NCI-H510A treated with DMSO at 0.1 percent for 48 hours (cell line): Measurements from ENCODE around the gene RCVRN.

Experiments
- DNase-seq: peaks from one replicate; lab custom pipeline; 2025; lab: John Stamatoyannopoulos, UW

Gene RCVRN

GRCh38 chr17:9898812-9899211 is 6.3 kb downstream of the RCVRN start:
- no peak for DNase-seq

GRCh38 chr17:9897372-9897968 is 7.6 kb downstream of the RCVRN start:
- no peak for DNase-seq

- no peak for DNase-seq
Measured at GRCh38 chr17:9895923-9896322, 9.1 kb downstream of the RCVRN start.

DNA sequence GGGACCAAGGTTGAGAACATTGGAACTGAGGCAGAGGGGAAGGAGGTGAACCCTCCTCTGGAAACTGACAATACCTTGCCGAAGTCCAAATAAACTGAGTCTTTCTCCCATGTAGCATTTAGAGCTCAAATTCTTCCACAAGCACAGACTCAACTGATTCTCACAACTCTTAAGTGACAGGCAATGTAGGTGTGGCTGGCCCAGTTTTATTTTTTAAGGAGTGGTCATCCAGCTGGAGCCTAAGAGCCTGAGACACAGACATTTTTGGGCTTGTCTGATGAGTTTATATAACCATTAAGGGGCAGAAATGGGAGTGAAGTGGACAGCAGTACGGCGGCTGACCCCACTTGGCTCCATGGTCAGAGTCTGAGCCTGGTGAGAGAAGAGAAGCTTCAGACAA is 10.8 kb downstream of the RCVRN start:
- DNase-seq, result no peak

DNA sequence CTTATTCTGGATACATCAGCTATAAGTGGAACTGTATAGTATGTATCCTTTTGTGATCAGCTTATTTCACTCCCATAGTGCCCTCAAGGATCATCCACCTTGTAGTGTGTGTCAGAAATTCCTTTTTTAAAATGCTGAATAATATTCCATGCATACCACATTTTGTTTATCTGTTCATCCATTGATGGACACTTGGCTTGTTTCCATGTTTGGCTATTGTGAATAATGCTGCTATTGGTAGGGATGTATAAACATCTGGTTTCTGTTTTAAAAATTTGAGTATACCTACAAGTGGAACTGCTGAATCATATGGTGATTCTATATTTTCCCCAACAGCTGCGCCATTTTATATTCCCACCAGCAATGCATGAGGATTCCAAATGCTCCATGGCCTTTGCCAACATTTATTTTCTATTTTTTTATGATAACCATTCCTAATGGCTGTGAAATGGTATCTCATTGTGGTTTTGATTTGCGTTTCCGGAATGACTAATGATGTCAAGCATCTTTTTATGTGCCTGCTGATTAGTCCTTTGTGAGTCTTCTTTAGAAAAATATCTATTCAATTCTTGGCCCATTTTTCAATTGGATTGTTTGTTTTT is 11.6 kb downstream of the RCVRN start:
- DNase-seq, result no peak

DNA sequence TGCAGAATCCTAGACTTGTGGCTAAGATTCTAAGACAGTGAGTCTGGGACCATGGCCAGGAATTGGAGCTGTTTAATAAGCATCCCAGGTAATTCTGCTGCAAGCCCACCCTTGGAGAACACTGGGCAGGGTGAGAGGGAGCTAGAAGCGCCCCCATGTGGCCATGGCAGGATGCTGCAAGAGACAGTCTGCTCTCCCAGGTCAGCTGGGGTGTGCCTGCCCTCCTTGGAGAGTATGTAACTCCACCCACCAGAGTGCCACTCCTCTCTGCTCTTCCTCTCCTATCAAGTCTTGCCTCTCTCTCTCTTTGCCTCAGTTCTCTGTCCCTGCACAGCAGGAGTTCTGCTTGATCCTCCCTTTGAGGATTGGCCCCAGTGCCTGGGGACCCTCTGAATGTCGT is 14.9 kb downstream of the RCVRN start:
- DNase-seq, result no peak

GRCh38 chr17:9887508-9887907 is 17.6 kb downstream of the RCVRN start:
- DNase-seq, result no peak

DNA sequence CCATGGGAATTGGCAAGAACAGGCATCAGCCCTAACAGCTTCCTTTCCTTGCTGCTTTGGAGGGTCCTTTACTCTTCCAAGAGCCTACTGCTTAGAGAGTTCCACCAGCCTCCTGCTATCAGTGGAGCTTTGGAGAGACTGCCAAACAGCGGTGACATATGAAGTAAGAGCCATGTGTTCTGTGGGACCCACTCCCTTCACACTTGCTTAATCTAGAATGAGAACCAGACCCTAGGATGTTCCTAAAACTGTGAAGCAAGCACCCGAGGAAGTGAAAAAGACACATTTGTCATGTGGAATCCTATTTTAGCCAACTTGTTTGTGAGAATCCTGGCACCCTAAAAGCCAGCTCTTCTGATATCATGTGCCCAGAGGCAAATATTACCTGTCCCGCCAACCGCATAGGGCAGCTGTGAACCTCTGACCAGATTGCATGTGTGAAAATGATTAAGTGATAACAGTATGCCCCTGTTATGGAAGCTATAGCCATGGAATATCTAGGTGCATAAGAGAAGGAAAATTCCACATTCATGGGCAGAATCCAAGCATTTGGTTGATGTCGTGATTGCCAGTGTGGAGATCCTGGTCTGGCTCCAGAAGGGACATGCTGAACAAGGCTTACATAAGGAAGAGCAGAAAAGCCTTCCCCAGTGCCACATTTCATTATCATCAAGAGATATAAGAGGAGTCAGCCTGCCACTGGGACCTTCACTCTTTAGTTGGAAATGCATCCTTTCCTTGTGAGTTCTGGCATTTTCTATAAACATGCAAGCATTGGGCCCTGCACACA is 18.7 kb downstream of the RCVRN start:
- no peak for DNase-seq

DNA sequence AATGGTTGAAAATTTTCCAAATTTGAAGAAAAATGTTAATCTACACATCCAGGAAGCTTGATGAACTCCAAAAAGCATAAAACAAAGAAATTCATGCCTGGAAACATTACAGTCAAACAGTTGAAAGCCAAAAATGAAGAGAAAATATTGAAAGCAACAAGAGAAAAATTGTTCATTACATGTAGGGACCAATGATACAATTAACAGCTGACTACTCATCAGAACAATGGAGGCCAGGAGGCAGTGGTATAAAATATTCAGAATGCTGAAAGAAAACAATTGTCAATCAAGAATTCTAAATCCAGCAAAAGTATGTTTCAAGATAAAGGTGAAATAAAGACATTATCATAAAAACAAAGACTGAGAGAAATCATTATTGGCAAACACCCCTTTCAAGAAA is 21.6 kb downstream of the RCVRN start:
- no peak for DNase-seq

DNA sequence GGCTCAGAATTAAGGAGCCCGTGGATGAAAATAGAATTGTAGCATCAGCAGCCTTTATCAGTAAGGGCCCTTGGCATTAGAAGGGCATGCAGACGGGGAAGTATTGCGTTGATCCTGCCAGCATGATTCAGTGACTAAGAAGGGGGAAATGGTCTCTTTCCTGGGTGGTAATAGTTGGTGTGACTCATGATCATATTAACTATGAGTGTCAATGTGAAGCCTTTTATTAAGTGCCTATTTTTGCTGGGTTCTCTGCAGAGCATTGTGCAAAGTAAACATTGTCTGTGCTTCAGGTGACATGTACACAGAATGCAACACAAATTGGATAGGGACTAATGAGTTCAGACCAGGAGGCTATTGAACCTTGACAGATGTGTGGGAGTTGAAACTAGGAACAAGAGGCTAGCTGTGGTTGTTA is 24.5 kb downstream of the RCVRN start:
- no peak for DNase-seq

DNA sequence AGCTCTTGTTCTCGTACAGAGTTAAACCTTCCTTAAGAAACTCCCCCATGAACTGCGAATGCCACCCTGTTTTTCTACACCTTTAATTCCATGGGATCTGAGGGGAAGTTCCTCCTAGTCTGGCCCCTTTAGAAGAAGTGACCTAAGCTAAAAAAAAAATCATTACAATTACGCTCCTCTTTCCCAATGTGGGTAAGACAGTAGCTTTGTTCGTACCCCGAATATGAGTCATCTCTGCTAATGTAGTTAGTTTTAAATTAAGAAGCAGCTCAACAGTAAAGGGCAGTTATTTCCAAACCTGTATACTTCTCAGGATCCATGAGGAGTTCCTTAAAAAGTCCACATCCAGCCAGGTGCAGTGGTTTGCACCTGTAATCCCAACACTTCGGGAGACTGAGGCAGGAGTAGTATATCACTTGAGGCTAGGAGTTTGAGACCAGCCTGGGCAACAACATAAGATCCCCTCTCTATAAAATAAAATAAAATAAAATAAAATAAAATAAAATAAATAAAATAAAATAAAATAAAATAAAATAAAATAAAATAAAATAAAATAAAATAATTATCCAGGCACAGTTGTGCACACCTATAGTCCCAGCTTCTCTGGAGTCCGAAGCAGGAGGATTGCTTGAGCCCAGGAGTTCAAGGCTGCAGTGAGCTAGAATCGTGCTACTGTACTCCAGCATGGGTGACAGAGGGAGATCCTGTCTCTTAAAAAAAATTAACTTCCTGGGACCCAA is 26.1 kb downstream of the RCVRN start:
- no peak for DNase-seq

- no peak for DNase-seq
Measured at GRCh38 chr17:9878356-9878755, 26.7 kb downstream of the RCVRN start.

DNA sequence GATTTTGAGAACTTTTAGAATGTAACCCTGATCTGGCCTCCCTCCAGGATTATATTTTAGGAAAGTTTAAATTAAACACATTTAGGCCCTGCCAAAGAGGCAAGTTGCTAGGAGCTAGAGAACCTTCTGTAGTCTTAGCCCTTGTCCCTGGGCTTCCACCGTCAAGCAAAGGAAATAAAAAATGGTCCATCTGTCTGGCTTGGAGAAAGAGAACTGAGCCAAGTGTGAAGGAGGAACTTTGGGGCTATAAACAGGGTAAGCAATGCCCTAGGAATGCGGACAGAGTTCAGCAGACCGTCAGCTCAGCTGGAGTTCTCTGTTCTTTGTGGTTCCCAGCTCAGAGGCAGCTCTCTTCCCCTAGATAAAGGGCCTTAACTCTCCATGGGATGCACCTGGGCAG is 29.6 kb downstream of the RCVRN start:
- DNase-seq, result no peak

GRCh38 chr17:9874722-9875121 is 30.3 kb downstream of the RCVRN start:
- no peak for DNase-seq

GRCh38 chr17:9872852-9873251 is 32.2 kb downstream of the RCVRN start:
- no peak for DNase-seq

- no peak for DNase-seq
Measured at GRCh38 chr17:9868552-9868951, 36.5 kb downstream of the RCVRN start.

DNA sequence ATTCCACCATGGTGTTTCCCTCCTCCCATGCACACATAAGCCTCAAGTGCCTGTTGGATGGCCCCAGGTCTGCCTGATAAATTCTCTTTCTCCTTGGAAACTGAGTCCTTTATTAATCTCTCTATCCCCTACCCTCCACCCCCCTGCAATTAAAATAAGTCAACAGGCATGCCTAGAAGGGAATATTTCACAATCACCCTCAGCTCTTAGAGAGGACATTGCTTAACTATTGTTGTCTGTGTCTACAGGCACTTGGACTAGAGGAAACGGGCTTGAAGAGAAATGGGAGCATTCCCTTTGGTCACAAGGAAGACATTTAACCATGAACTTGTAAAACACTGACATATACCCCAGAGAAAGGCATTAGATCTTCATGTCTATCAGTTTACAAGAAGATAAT is 39.5 kb downstream of the RCVRN start:
- DNase-seq, result no peak

DNA sequence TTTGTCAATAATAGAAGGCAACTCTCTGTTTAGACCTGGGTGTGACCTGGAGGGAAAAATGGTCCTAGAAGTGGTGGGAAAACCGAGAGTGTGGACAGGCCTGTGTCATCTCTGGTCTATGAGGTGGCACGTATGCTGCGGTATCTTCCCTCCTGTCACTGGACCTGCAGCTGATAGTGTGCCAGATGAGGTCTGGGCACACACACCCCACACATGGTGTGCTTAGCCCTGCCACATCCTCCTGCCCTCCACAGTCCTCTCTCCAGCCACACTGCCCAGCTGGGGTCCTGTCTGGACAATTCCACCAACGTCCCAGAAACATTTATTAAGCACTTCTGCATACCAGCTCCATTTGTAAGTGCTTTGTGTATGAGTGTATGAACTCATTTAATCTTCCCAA is 42.1 kb downstream of the RCVRN start:
- DNase-seq, result no peak

DNA sequence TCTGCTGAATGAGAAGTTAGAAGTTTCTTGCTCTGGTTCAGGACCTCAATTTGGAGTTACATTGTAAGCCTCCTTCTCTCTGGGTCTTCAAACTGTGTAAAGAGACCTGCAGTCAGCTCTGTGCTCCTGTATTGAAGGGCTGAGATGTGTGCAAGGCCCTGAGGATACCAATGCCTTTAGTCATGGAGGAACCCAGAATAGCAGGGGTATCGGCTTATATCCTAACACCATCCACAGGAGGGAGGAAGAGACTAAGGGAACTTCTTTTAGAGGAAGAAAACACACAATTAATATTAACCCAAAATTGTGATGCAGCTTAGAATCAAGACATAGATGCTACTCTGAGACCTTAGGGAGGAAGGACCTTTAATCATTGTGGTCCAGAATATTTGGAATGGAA is 42.9 kb downstream of the RCVRN start:
- no peak for DNase-seq

DNA sequence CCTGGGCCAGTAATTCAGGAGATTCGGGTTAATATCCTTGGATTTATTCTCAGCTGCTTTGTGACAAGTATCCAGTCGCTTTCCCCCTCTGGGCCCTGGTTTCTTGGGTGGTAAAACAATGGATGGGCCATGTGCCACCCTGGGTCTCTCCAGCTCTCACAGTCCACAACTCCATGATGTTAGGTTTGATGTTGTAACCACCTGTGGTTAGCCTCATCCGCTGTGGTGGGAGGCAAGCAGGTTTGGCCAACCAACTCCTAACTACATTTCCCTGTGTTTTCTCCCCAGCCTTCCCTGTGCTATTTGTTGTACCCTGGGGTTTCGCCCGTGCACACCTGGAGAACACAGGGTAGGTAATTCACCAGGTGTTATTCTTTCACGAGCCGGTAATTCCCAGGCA is 44.2 kb downstream of the RCVRN start:
- DNase-seq, result no peak

DNA sequence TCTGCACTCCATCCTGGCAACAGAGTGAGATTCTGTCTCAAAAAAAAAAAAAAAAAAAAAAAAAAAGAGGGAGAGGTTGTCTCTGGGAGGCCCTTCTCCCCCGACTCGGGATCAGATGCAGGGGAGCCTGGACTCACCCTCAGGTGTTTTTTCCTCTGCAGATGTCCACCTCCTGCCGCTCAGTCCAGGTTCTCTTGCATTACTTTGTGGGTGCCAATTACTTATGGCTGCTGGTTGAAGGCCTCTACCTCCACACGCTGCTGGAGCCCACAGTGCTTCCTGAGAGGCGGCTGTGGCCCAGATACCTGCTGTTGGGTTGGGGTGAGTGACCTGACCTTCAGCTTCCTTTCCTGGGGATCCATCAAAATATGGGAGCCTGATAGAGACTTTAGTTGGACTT is 45.3 kb downstream of the RCVRN start:
- no peak for DNase-seq

- DNase-seq, result no peak
Measured at GRCh38 chr17:9855036-9855435, 50.0 kb downstream of the RCVRN start.

- no peak for DNase-seq
Measured at GRCh38 chr17:9854255-9854654, 50.8 kb downstream of the RCVRN start.
